ENCODE data around the gene NEK6. TPM values are rescaled to one million over a fixed set of nuclear protein-coding genes. Genes with fewer than 3 reads are reported as not detected.

Gene NEK6
- total RNA-seq, 5 donors from 2014 or later (not counting 1 experiment from before 2014, with no cell fraction given): 5.9 to 12.5 (median 10.4) TPM

DNA sequence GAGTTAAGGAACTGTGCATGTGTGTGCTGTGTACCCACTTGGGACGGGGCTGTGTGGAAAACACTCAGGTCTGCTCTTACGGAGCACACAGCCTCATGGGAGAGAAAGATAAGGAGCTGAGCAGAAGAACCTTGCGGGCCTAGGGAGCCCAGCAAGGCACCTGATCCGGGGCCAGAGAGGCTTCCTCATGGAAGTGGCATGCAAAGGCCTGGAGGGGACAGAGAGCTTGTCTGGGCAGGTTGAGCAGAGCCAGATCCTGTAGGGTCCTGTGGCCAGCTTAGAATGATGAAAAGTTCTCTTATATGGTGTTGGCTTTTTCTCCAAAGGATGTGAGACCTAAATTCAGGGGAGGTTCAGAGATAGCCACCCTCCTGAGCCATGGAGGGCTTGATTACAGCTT is 45.2 kb downstream of the NEK6 start:
- Histone ChIP-seq H3K9me3 (no peaks in the 10 kb centered on the region), H3K27ac (ENCODE audit: low read length) (no peak overlapping the region), H3K4me3 (ENCODE audit: control insufficient read depth in 1 of 2, extremely low read depth in 1 of 2, low read length in 1 of 2) (no peak overlapping the region), H3K4me1 (ENCODE audit: control insufficient read depth in 1 of 2, extremely low read depth in 1 of 2, insufficient read depth in 2 of 2, low read length in 2 of 2) (peaks cover 0 to 2% of the 10 kb centered on the region in 2 experiments), H3K27me3 (replicated peaks in 1 of 2; ENCODE audit: control insufficient read depth in 2 of 2, extremely low read depth in 1 of 2, insufficient read depth in 2 of 2, low read length in 1 of 2) (no peaks in the 10 kb centered on the region), H3K36me3 (ENCODE audit: control insufficient read depth in 2 of 2, extremely low read depth in 1 of 2, insufficient read depth in 1 of 2, low read length in 1 of 2) (peaks cover 0 to 5% of the 10 kb centered on the region in 2 donors)
- DNase-seq (no peak), ATAC-seq (replicated peaks in 1 of 4) (no peak)
- no peak overlapping the region for H3K27ac Mint-ChIP-seq
- ChIA-PET POLR2A (interaction anchor here in 1 of 2 donors (0.6 kb wide), 1 partner anchor 55 kb away, joined by 4 read pairs; no protein-coding TSS in a partner anchor), CTCF (no interaction called here)
- H3K36me3 Mint-ChIP-seq: peaks cover 6% of the 10 kb centered on the region
- peaks cover 0 to 8% (median 0%) of the 10 kb centered on the region in 3 donors for H3K4me1 Mint-ChIP-seq
- no peak overlapping the region for H3K4me3 Mint-ChIP-seq
- H3K9me3 Mint-ChIP-seq: no peaks in the 10 kb centered on the region
- H3K27me3 Mint-ChIP-seq: no peaks in the 10 kb centered on the region
- 96% methylated on average over 4 of the region's 4 CpGs for WGBS (ENCODE audit: insufficient coverage)

DNA sequence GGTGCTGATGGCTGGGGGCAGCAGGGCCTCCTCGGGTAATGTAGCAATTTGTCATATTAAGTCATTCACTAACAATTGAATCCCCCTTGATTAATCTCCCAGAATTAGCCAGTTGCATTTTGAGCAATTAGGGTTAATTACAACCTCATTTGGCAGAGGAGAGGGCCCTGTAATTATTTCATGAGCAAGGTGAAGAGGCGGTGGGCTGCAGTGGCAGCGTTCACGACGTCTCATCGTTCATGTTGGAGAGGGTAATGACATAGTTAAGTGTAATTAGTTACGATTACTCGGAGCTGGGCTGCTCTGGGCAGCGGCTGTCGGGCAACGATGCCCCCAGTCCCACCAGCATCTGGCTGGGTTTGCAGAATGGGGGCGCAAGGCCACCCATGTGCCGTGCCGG is 46.0 kb downstream of the NEK6 start:
- no peak overlapping the region for H3K27ac ChIP-seq (ENCODE audit: low read length)

DNA sequence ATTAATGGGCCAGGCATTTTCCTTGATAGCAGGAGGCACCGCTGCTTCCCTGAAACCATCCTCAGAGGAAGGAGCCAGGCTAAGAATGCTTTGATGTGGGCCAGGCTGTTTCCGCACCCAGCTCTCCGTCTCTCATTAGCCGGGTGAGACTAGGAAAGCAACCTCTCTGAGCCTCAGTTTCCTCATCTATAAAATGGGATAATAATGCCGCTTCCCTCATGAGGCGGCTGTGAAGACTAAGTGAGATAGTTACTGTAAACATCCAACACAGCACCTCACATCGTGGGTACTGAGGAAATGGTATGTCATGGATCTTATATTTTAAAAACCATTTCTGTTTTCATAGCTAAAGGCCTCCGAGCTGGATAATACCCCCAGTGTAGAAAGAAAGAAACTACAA is 46.5 kb downstream of the NEK6 start:
- Histone ChIP-seq H3K36me3 (ENCODE audit: control insufficient read depth in 2 of 2, extremely low read depth in 1 of 2, insufficient read depth in 1 of 2, low read length in 1 of 2) (peaks cover 0 to 5% of the 10 kb centered on the region in 2 donors), H3K4me1 (ENCODE audit: control insufficient read depth in 1 of 2, extremely low read depth in 1 of 2, insufficient read depth in 2 of 2, low read length in 2 of 2) (peaks cover 0 to 2% of the 10 kb centered on the region in 2 experiments), H3K4me3 (ENCODE audit: control insufficient read depth in 1 of 2, extremely low read depth in 1 of 2, low read length in 1 of 2) (no peak overlapping the region), H3K27me3 (replicated peaks in 1 of 2; ENCODE audit: control insufficient read depth in 2 of 2, extremely low read depth in 1 of 2, insufficient read depth in 2 of 2, low read length in 1 of 2) (no peaks in the 10 kb centered on the region), H3K9me3 (no peaks in the 10 kb centered on the region), H3K27ac (ENCODE audit: low read length) (no peak overlapping the region)
- POLR2A ChIA-PET: interaction anchor here in 1 of 2 donors (0.5 kb wide), 1 partner anchor 614 kb away, joined by 3 read pairs; no protein-coding TSS in a partner anchor
- no peak overlapping the region for H3K27ac Mint-ChIP-seq
- H3K9me3 Mint-ChIP-seq: no peaks in the 10 kb centered on the region
- peaks cover 6% of the 10 kb centered on the region for H3K36me3 Mint-ChIP-seq
- 56% methylated on average over 3 of the region's 8 CpGs for WGBS (ENCODE audit: insufficient coverage)
- no peaks in the 10 kb centered on the region for H3K27me3 Mint-ChIP-seq
- ATAC-seq (replicated peaks in 1 of 4): no peak
- CTCF ChIA-PET: no interaction called here
- H3K4me1 Mint-ChIP-seq: peaks cover 0 to 5% (median 0%) of the 10 kb centered on the region in 3 donors
- no peak for DNase-seq
- H3K4me3 Mint-ChIP-seq: no peak overlapping the region

More for the DNA sequence above, 46.0 kb downstream of the NEK6 start:
- DNase-seq (no peak), ATAC-seq (replicated peaks in 1 of 4) (no peak)
- Mint-ChIP-seq H3K4me1 (peaks cover 0 to 8% (median 0%) of the 10 kb centered on the region in 3 donors), H3K9me3 (no peaks in the 10 kb centered on the region), H3K4me3 (no peak overlapping the region), H3K27ac (no peak overlapping the region), H3K27me3 (no peaks in the 10 kb centered on the region), H3K36me3 (peaks cover 6% of the 10 kb centered on the region)
- no peaks in the 10 kb centered on the region for H3K9me3 ChIP-seq
- CTCF ChIA-PET: no interaction called here
- POLR2A ChIA-PET: interaction anchor here in 1 of 2 donors (0.5 kb wide), 1 partner anchor 615 kb away, joined by 3 read pairs; no protein-coding TSS in a partner anchor
- peaks cover 0 to 5% of the 10 kb centered on the region in 2 donors for H3K36me3 ChIP-seq (ENCODE audit: control insufficient read depth in 2 of 2, extremely low read depth in 1 of 2, insufficient read depth in 1 of 2, low read length in 1 of 2)
- H3K4me3 ChIP-seq (ENCODE audit: control insufficient read depth in 1 of 2, extremely low read depth in 1 of 2, low read length in 1 of 2): no peak overlapping the region
- peaks cover 0 to 2% of the 10 kb centered on the region in 2 experiments for H3K4me1 ChIP-seq (ENCODE audit: control insufficient read depth in 1 of 2, extremely low read depth in 1 of 2, insufficient read depth in 2 of 2, low read length in 2 of 2)
- H3K27me3 ChIP-seq (replicated peaks in 1 of 2; ENCODE audit: control insufficient read depth in 2 of 2, extremely low read depth in 1 of 2, insufficient read depth in 2 of 2, low read length in 1 of 2): no peaks in the 10 kb centered on the region
- WGBS (ENCODE audit: insufficient coverage): 97% methylated on average over 13 of the region's 14 CpGs

DNA sequence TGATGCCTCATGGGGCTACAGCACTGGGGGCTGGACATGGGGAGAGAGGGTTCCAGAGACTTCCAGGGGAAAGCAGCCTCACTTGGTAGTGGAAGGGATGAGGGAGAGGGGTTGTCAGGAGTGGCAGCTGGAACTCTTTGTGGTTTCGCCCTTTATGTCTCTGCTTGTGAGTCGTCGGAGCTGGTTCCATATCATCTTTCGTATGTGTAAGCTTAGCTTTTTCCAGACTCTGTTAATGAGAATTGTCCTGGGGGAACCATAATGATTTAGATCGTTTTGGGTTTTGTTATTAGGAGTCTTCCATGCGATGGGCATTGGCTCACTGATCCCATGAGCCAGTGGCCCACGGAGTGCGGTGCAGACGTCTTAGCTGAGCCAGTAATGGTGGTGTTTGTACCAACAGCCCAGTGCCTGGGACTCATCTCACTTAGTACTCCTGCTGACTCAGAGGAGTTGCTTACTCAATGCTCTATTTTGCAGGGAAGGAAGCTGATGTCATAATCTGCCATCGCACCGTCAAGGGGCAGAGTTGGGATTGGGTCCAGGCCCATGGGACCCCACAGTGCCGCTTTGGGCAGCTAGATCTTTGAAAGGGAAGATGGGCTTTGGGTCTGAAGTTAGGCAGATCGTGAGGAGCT is 48.5 kb downstream of the NEK6 start:
- ChIA-PET CTCF (interaction anchor here in 1 of 2 donors (0.6 kb wide), 1 partner anchor 241 kb away, joined by 3 read pairs; no protein-coding TSS in a partner anchor), POLR2A (no interaction called here)
- no peaks in the 10 kb centered on the region for H3K9me3 Mint-ChIP-seq
- Histone ChIP-seq H3K9me3 (no peaks in the 10 kb centered on the region), H3K4me3 (ENCODE audit: control insufficient read depth in 1 of 2, extremely low read depth in 1 of 2, low read length in 1 of 2) (no peak overlapping the region), H3K4me1 (ENCODE audit: control insufficient read depth in 1 of 2, extremely low read depth in 1 of 2, insufficient read depth in 2 of 2, low read length in 2 of 2) (no peaks in the 10 kb centered on the region), H3K36me3 (ENCODE audit: control insufficient read depth in 2 of 2, extremely low read depth in 1 of 2, insufficient read depth in 1 of 2, low read length in 1 of 2) (peaks cover 0 to 5% of the 10 kb centered on the region in 2 donors), H3K27me3 (replicated peaks in 1 of 2; ENCODE audit: control insufficient read depth in 2 of 2, extremely low read depth in 1 of 2, insufficient read depth in 2 of 2, low read length in 1 of 2) (no peaks in the 10 kb centered on the region), H3K27ac (ENCODE audit: low read length) (no peak overlapping the region)
- WGBS (ENCODE audit: insufficient coverage): 86% methylated on average over 13 of the region's 13 CpGs
- peaks cover 6% of the 10 kb centered on the region for H3K36me3 Mint-ChIP-seq
- H3K27ac Mint-ChIP-seq: no peak overlapping the region
- no peaks in the 10 kb centered on the region for H3K27me3 Mint-ChIP-seq
- no peak for DNase-seq
- no peaks in the 10 kb centered on the region for H3K4me1 Mint-ChIP-seq
- no peak overlapping the region for H3K4me3 Mint-ChIP-seq
- no peak for ATAC-seq (replicated peaks in 1 of 4)

DNA sequence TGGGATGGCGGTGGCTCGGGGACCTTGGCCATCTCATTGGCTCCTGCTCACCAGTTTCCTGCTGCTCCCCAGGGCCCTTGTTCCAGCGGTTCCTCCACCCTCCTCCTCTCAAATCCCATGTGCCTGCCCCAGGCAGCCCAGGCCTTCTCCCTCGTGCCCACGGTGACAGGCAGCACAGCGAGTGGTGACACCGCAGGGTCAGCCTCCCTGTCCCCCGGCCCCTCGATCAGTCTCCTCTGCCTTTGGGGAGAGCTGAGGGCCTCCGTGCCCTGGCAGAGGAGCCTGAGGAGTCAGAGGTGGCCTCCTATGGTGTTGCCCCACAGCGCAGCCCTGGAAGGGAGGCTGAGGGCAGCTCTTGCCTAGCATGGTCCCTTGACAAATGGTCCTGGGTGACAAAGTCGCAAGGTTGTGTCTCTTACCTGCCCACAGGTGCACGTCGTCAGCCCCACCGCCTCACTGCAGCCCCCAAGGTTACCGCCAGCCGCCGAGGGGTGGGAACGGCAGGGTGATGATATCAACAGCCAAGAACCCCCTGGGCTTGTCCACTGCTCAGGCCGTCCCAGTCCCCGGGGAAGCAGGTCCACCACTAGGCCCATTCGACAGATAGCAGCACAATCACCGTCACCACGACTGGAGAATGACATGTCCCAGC is 49.8 kb downstream of the NEK6 start:
- CTCF ChIA-PET: no interaction called here
- H3K36me3 Mint-ChIP-seq: peaks cover 6% of the 10 kb centered on the region
- peaks cover 0 to 6% of the 10 kb centered on the region in 2 donors for H3K36me3 ChIP-seq (ENCODE audit: control insufficient read depth in 2 of 2, extremely low read depth in 1 of 2, insufficient read depth in 1 of 2, low read length in 1 of 2)

DNA sequence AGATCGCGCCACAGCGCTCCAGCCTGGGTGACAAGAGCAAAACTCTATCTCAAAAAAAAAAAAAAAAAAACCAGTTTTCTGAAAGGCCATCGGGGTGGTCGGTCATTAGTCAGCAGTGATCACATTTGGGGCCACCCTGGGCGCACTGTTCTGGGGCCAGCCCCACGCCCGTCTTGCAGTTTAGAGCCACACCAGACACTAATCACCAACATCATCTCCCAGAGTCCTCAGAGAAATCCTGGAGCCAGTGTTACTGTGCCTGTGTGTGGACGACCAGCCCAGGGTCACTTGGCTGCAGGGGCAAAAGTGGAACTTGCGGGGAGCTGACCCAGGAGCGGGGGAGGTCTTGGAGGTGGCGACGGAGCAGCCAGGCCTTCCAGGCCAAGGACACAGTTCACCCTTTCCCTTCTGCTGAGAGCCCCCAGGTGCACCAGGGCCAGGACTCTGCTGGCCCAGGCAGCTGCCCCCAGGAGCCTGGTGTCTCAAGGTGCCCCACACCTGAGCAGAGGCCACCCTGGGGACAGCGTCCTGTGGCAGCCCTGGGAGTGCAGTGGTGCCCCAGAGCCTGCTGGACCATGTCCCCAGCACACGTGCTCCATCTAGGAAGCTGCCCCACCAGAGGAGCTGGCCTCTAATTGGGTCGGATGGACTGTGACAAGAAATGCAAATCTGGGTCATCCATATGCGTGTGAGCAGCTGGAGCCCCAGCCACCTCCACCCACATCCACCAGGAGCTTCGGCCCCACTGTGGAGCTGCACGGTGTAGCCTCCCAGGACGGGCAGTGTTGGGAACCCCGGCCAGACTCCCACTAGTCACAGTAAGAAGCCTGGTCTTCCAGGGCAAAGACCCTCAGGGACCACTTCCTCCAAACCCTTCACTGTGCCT is 51.1 kb downstream of the NEK6 start:
- ChIA-PET CTCF (no interaction called here), POLR2A (no interaction called here)
- H3K9me3 Mint-ChIP-seq: no peaks in the 10 kb centered on the region
- peaks cover 6% of the 10 kb centered on the region for H3K36me3 Mint-ChIP-seq
- H3K27me3 ChIP-seq (replicated peaks in 1 of 2; ENCODE audit: control insufficient read depth in 2 of 2, extremely low read depth in 1 of 2, insufficient read depth in 2 of 2, low read length in 1 of 2): no peaks in the 10 kb centered on the region
- H3K27ac Mint-ChIP-seq: no peak overlapping the region
- no peaks in the 10 kb centered on the region for H3K4me1 Mint-ChIP-seq
- H3K4me3 ChIP-seq (ENCODE audit: control insufficient read depth in 1 of 2, extremely low read depth in 1 of 2, low read length in 1 of 2): no peak overlapping the region
- peaks cover 0 to 2% of the 10 kb centered on the region in 2 donors for H3K36me3 ChIP-seq (ENCODE audit: control insufficient read depth in 2 of 2, extremely low read depth in 1 of 2, insufficient read depth in 1 of 2, low read length in 1 of 2)
- no peak for ATAC-seq (replicated peaks in 1 of 4)
- no peaks in the 10 kb centered on the region for H3K9me3 ChIP-seq
- DNase-seq: no peak
- no peaks in the 10 kb centered on the region for H3K27me3 Mint-ChIP-seq
- WGBS (ENCODE audit: insufficient coverage): 90% methylated on average over 16 of the region's 21 CpGs
- no peak overlapping the region for H3K4me3 Mint-ChIP-seq
- H3K4me1 ChIP-seq (ENCODE audit: control insufficient read depth in 1 of 2, extremely low read depth in 1 of 2, insufficient read depth in 2 of 2, low read length in 2 of 2): no peaks in the 10 kb centered on the region
- no peak overlapping the region for H3K27ac ChIP-seq (ENCODE audit: low read length)

More for the DNA sequence above, 49.8 kb downstream of the NEK6 start:
- WGBS (ENCODE audit: insufficient coverage): 94% methylated on average over 19 of the region's 24 CpGs
- H3K4me3 ChIP-seq (ENCODE audit: control insufficient read depth in 1 of 2, extremely low read depth in 1 of 2, low read length in 1 of 2): no peak overlapping the region
- POLR2A ChIA-PET: no interaction called here
- no peaks in the 10 kb centered on the region for H3K27me3 Mint-ChIP-seq
- no peaks in the 10 kb centered on the region for H3K9me3 ChIP-seq
- no peak overlapping the region for H3K27ac ChIP-seq (ENCODE audit: low read length)
- H3K27ac Mint-ChIP-seq: no peak overlapping the region
- no peaks in the 10 kb centered on the region for H3K9me3 Mint-ChIP-seq
- no peaks in the 10 kb centered on the region for H3K4me1 ChIP-seq (ENCODE audit: control insufficient read depth in 1 of 2, extremely low read depth in 1 of 2, insufficient read depth in 2 of 2, low read length in 2 of 2)
- ATAC-seq (replicated peaks in 1 of 4) (no peak), DNase-seq (no peak)
- H3K4me1 Mint-ChIP-seq: no peaks in the 10 kb centered on the region
- no peaks in the 10 kb centered on the region for H3K27me3 ChIP-seq (replicated peaks in 1 of 2; ENCODE audit: control insufficient read depth in 2 of 2, extremely low read depth in 1 of 2, insufficient read depth in 2 of 2, low read length in 1 of 2)
- H3K4me3 Mint-ChIP-seq: no peak overlapping the region
